Rectal smooth muscle tissue (tissue), 1 donor: ENCODE data around the gene KCND2.

Experiments used
- H3K27ac ChIP-seq: one replicate; pipeline ENCODE4 v1.7.0; 2013; ENCODE audit warnings: low read depth, low read length, inconsistent platforms
- H3K27me3 ChIP-seq: one replicate; pipeline ENCODE4 v1.7.0; 2013; ENCODE audit warnings: low read length; ENCODE audit not compliant: control insufficient read depth, insufficient read depth
- H3K36me3 ChIP-seq: one replicate; pipeline ENCODE4 v1.7.0; 2013; ENCODE audit warnings: low read length; ENCODE audit not compliant: control insufficient read depth, insufficient read depth
- H3K4me1 ChIP-seq: one replicate; pipeline ENCODE4 v1.7.0; 2013; ENCODE audit warnings: low read length; ENCODE audit not compliant: control insufficient read depth, insufficient read depth
- H3K4me3 ChIP-seq: one replicate; pipeline ENCODE4 v1.7.0; 2013; ENCODE audit warnings: low read length
- H3K9ac ChIP-seq: one replicate; pipeline ENCODE4 v1.7.0; 2013; ENCODE audit warnings: low read length

The KCND2 gene

GRCh38 chr7:120436487-120437060, 163.6 kb downstream of the KCND2 start:
- no peak overlapping the region for H3K27ac ChIP-seq
- H3K27me3 ChIP-seq, result no peaks in the 10 kb centered on the region

DNA sequence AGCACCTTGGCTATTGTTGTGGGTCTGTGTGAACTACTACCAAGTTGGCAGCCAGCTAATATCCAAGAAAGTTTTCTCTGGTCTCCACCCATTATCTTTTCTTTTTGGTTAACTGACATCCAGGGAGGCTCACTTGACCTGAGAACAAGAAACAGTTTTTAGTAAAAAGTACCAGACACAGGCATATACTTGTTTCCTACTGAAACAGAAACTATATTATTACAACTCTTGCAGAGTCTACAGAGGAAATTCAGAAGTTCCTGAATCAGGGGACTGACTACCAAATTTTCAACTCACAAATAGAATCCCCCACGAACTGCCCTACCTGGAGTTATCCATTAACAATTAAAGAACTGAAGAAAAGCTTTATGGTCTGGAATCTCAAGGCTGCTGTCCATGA, 168.9 kb downstream of the KCND2 start:
- no peaks in the 10 kb centered on the region for H3K36me3 ChIP-seq
- H3K27ac ChIP-seq, result no peak overlapping the region
- H3K9ac ChIP-seq, result no peak overlapping the region
- no peak overlapping the region for H3K4me3 ChIP-seq
- H3K27me3 ChIP-seq, result no peaks in the 10 kb centered on the region
- H3K4me1 ChIP-seq, result no peaks in the 10 kb centered on the region

More at GRCh38 chr7:120436487-120437060, 163.6 kb downstream of the KCND2 start:
- Histone ChIP-seq H3K4me1 (no peaks in the 10 kb centered on the region), H3K4me3 (no peak overlapping the region), H3K9ac (no peak overlapping the region), H3K36me3 (no peaks in the 10 kb centered on the region)

GRCh38 chr7:120442838-120443237, 169.9 kb downstream of the KCND2 start:
- Histone ChIP-seq H3K27ac (no peak overlapping the region), H3K4me1 (no peaks in the 10 kb centered on the region), H3K27me3 (no peaks in the 10 kb centered on the region), H3K9ac (no peak overlapping the region), H3K4me3 (no peak overlapping the region), H3K36me3 (no peaks in the 10 kb centered on the region)

DNA sequence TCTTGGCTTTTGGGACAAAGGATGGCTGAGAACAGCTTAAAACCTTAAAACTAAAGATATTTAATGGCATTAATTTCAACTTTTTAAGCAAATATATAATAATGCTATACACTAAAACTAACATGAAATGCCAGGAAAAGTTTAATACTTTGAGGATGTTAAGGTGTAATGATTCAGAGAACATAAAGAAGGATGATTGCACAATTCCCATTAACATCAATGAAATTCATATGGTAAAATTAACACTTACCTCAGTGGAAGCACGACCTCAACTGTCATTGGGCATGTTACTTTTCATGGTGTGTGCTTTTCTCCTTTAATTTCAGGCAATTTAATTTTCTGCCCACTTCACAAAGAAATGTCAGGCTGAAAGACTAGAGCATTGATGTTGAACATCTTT, 171.7 kb downstream of the KCND2 start:
- Histone ChIP-seq H3K27ac (no peak overlapping the region), H3K9ac (no peak overlapping the region), H3K4me3 (no peak overlapping the region), H3K27me3 (no peaks in the 10 kb centered on the region), H3K4me1 (no peaks in the 10 kb centered on the region), H3K36me3 (no peaks in the 10 kb centered on the region)

DNA sequence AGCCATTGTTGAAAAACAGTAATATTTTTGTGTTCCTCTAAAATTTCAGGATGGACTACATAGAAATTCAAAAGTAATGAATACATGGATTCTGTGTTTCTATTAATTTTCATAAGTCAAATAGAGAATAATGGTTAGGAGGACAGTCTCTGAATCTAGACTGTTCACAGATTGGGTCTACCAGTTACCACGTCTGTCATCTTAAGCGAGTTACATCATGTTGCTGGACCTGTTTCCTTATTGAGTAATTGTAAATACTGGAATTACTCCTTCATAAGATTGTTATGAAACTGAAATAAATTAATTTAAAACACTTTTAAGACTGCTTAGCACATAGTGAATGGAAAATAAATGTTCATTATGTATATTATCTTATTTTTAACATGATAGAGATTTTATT, 172.3 kb downstream of the KCND2 start:
- Histone ChIP-seq H3K4me3 (no peak overlapping the region), H3K9ac (no peak overlapping the region), H3K27ac (no peak overlapping the region), H3K27me3 (no peaks in the 10 kb centered on the region), H3K36me3 (no peaks in the 10 kb centered on the region), H3K4me1 (no peaks in the 10 kb centered on the region)

- Histone ChIP-seq H3K4me3 (no peak overlapping the region), H3K27me3 (no peaks in the 10 kb centered on the region), H3K36me3 (no peaks in the 10 kb centered on the region), H3K9ac (no peak overlapping the region), H3K27ac (no peak overlapping the region), H3K4me1 (no peaks in the 10 kb centered on the region)
Measured at GRCh38 chr7:120452665-120453064, 179.7 kb downstream of the KCND2 start.

DNA sequence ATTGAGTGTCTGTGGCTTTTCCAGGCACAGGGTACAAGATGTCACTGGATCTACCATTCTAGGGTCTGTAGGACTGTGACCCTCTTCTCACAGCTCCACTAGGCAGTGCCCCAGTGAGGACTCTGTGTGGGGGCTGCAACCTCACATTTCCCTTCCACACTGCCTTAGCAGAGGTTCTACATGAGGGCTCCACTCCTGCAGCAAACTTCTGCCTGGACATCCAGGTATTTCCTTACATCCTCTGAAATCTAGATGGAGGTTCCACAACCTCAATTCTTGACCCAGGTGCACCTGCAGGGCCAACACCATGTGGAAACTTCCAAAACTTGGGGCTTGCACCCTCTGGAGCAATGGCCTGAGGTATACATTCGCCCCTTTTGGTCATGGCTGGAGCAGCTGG, 183.7 kb downstream of the KCND2 start:
- no peak overlapping the region for H3K4me3 ChIP-seq
- no peak overlapping the region for H3K9ac ChIP-seq
- H3K27ac ChIP-seq, result no peak overlapping the region
- H3K36me3 ChIP-seq, result no peaks in the 10 kb centered on the region
- H3K27me3 ChIP-seq, result no peaks in the 10 kb centered on the region
- no peaks in the 10 kb centered on the region for H3K4me1 ChIP-seq

DNA sequence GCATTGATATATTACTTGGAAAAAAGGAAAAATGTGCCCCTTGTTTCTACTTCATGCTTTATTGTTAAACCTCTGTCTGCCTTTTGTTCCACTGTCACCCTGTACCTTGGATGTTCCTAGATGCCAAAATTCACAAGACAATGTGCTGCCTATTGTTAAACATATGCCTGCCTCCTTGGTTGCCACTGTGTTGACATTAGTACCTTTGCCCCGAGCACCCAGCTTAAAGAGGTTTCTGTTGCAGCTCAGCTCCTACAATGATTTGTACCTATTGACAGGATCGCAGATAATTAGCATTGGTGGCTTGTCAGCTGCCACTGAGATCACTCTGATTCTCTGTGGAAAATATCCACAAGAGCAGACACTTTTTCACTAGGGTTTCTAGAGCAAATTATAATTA, 188.0 kb downstream of the KCND2 start:
- Histone ChIP-seq H3K27me3 (no peaks in the 10 kb centered on the region), H3K36me3 (no peaks in the 10 kb centered on the region), H3K27ac (no peak overlapping the region), H3K4me3 (no peak overlapping the region), H3K4me1 (no peaks in the 10 kb centered on the region), H3K9ac (no peak overlapping the region)

- Histone ChIP-seq H3K9ac (no peak overlapping the region), H3K27ac (no peak overlapping the region), H3K4me3 (no peak overlapping the region), H3K27me3 (no peaks in the 10 kb centered on the region), H3K36me3 (no peaks in the 10 kb centered on the region), H3K4me1 (no peaks in the 10 kb centered on the region)
Measured at GRCh38 chr7:120462991-120463390, 190.0 kb downstream of the KCND2 start.

DNA sequence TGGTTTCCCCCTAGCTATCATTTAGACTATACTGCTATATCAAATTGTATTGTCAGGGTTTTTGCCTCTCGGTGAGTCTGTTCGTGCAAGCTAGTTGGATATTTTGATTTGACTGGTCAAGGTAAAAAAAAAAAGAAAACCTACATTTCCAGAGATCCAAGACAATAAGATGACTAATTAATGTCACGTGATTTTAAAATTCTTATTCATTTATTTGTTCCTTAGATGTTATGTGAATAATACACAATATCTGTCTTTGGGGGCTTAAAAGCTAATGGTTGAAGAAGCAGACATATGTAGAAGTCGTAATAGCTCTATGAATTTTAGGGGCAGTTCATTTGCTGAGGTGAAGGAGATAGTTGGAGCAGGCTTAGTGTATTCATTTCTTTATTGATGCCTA, 191.1 kb downstream of the KCND2 start:
- Histone ChIP-seq H3K27ac (no peak overlapping the region), H3K4me1 (no peaks in the 10 kb centered on the region), H3K27me3 (no peaks in the 10 kb centered on the region), H3K9ac (no peak overlapping the region), H3K4me3 (no peak overlapping the region), H3K36me3 (no peaks in the 10 kb centered on the region)

DNA sequence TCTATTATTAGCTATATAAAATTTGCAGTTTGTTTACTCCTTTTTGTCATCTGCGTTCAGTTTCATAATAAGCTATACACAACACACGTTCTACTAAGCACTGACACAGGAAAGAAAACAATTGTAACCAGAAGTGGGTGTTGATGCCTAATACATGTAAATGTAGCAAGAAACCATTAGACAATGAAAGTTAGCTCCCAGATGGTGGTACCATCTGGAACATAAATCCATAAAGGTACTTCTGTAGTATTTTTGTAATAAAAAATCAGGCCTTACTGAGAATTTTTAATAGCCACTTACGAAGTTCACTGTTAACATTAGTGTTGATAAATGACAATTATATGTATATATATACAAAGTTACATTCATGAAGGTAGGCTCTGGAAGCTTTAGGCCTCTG, 194.7 kb downstream of the KCND2 start:
- Histone ChIP-seq H3K36me3 (no peaks in the 10 kb centered on the region), H3K27me3 (no peaks in the 10 kb centered on the region), H3K9ac (no peak overlapping the region), H3K4me1 (no peaks in the 10 kb centered on the region), H3K27ac (no peak overlapping the region), H3K4me3 (no peak overlapping the region)

DNA sequence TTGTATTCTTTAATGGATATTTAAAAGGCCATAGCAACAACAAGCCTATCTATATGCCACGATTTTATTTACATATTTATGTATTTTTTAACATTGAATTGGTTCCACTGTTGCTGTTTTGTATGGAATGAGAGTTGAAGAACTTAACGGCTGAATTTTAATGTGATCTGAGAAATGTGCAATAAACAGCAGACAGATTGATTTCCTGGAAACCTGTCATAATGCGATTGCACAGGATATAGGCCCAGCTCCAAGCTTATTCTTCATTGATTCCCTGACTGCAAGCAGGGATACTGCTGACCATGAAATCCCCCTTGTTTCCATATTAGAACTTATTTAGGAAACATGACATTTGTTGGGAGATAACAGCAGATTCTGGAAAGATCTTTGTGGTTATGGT, 195.6 kb downstream of the KCND2 start:
- Histone ChIP-seq H3K9ac (no peak overlapping the region), H3K27me3 (no peaks in the 10 kb centered on the region), H3K4me3 (no peak overlapping the region), H3K4me1 (no peaks in the 10 kb centered on the region), H3K27ac (no peak overlapping the region), H3K36me3 (no peaks in the 10 kb centered on the region)

GRCh38 chr7:120472892-120473291, 199.9 kb downstream of the KCND2 start:
- Histone ChIP-seq H3K9ac (no peak overlapping the region), H3K27ac (no peak overlapping the region), H3K36me3 (no peaks in the 10 kb centered on the region), H3K4me3 (no peak overlapping the region), H3K4me1 (no peaks in the 10 kb centered on the region), H3K27me3 (no peaks in the 10 kb centered on the region)
